HuH-7 (cell line): ENCODE measurements around the gene POGLUT2.

Source experiments
- DNase-seq: peaks from one replicate; pipeline ENCODE4 v3.0.0; 2011; ENCODE audit warnings: low spot score

POGLUT2 gene

DNA sequence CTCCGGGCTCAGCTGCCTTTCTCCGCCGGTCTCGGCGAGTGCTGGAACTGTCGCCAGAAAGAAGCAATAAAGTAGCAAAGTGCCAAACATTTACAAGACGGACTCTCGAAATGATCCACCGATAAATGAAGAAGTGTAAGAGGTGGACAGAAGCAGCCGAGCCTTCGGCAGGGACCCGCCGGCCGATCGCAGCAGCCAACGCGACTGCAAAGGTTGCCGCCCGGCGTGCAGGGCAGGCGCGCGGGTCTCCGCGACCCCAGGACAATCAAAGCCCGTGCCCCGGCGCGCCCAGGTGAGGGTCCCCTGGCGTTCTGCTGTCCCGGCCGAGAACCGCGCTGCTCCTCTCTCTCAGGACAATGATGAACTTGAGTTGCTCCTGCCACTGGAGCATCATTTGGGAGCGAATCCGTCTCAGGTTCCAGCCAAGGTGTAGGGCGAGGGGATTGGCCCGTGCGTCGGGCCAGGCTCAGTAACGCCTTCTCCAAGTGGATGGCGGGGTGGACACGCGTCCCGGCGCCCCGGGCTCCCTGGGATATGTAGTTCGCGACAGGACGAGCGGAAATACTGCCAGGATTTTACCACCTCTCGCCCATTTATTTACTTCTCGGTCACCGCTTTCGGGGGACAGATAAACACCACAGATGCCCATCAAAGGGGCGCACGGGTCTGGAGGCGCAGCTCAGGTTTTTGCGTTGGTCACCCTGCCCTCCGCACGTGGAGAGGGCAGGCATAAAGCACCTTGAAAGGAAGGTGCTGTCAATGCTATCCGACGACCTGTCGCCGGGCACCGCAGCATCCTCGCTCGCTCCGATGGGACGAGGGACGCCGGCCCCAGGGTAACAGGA is at the start of gene POGLUT2, which contains the start of gene BIVM:
Gene POGLUT2, minus strand, starts transcription at position 396 of the 845 bp plus-strand sequence. Its CDS starts 306 bp downstream, at position 90.
Gene BIVM, plus strand, starts transcription at position 539 of the 845 bp plus-strand sequence. CDS start 8,149 bp downstream, outside the sequence.
- DNase-seq = peak; percentile 88

DNA sequence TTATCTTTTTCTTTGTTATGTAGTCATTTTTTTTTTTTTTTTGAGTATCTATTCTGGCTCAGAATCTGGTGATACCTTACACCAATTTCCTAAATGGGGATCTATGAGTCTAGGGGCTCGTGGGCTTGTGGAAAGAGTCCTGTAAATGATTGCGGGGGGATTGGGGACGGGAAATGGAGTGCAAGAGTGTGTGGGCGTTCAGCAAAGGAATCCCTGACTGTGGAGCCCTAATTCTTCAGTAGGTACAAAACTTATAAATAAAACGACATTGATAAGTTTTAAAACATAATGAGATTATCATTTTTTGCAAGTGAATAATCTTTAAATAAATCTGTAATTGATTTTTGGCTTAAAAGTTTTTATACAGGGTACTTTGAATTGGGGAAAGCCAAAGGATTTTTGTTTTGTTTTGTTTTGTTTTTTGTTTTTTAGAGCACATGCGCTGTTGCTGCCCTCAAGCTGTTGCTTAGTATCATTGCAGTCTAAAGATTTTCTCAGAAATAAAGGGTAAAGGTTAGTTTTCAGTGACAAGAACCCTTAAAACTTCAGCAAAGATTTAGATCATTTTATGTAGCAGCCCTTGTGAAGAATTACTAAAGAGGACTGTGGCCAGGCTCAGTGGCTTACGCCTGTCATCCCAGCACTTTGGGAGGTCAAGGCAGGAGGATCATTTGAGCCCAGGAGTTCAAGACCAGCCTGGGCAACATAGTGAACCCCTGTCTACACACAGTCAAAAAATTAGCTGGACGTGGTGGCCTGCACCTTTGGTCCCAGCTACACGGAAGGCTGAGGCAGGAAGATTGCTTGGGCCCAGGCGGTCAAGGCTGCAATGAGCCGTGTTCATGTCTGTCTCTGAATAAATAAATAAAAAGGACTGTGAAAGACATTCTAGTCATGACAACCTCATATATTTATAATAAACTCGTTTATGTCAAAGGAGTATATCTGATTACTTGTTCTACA is 48.8 kb upstream of the POGLUT2 start:
- no peak for DNase-seq

DNA sequence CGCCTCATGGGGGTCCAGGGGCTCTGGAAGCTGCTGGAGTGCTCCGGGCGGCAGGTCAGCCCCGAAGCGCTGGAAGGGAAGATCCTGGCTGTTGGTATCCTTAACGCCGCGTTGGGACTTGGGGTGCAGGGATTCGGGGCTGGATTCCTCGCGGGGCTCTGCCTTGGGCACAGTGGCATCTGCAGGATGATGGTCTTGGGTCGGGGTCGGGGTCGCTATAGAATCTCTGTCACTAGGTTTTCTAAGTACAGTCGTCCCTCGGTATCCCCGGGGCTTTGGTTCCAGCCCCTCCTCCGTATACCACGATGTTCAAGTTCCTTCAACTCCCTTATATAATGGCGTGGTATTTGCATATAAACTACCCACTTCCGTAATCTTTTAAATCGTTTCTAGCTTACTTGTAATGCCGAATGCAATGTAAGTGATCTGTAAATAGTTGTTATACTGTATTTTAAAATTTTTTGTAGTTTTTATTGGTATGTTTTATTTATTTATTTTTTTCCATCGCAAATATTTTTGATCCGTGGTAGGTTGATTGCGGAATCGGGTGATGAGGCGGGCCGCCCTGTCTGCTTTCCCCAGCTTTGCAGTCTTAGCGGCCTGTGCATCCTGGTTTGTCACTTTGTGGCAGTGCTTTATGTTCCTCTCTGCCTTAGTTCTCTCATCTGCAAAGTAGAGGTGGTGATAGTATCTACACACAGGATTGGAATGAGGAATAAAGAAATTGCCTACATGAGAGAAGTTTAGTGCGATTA is 47.7 kb upstream of the POGLUT2 start:
- DNase-seq = no peak

DNA sequence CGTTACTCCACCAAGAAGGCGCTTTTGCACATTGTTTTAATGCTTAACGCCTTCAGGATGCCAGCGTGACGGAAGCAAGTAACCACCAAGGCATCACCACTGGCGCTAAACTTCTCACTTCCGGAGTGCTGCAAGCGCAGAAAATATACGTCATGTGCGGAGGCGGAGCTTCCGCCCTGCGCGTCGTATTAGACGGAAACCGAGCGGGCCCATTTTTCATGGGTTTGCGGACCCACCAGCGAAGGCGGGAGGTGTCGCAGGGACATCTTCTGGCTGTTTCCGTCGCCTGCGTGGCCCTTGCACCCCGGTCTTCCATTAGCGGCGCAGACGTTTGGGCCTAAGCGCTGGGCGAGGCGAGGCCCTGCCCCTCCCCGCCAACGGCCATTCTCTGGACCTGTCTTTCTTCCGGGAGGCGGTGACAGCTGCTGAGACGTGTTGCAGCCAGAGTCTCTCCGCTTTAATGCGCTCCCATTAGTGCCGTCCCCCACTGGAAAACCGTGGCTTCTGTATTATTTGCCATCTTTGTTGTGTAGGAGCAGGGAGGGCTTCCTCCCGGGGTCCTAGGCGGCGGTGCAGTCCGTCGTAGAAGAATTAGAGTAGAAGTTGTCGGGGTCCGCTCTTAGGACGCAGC is 47.0 kb upstream of the POGLUT2 start, which contains the start of gene ERCC5:
Gene ERCC5, plus strand, starts transcription at position 403 of the 631 bp plus-strand sequence. CDS start 235 bp downstream, outside the sequence.
- DNase-seq = peak; percentile 29

DNA sequence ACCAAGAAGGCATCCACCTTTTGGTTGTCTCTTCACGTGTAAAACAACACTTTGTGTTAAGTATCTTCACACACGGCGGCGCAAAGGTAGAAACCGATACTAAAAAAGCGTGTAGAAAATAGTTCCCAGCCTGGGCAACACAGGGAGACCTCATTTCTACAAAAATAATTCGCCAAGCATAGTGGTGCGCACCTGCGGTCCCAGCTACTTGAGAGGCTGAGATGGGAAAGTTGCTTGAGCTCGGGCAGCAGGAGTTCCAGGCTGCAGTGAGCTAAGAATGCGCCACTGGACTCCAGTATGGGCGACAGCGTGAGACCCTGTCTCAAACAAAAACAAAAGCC is 46.5 kb upstream of the POGLUT2 start:
- DNase-seq = no peak

DNA sequence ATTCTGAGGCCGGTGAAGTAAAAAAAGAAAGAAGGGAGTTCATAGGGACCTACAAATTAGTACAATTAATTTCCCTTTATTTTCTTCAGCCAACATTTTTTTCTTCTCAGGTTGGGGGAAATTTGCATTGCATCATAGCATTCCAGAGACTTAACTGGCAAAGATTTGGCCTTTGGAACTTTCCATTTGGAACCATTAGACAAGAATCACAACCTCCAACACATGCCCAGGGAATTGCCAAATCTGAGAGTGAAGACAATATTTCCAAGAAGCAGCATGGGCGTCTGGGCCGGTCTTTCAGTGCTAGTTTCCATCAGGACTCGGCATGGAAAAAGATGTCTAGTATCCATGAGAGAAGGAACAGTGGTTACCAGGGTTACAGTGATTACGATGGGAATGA is 40.7 kb upstream of the POGLUT2 start:
- no peak for DNase-seq

DNA sequence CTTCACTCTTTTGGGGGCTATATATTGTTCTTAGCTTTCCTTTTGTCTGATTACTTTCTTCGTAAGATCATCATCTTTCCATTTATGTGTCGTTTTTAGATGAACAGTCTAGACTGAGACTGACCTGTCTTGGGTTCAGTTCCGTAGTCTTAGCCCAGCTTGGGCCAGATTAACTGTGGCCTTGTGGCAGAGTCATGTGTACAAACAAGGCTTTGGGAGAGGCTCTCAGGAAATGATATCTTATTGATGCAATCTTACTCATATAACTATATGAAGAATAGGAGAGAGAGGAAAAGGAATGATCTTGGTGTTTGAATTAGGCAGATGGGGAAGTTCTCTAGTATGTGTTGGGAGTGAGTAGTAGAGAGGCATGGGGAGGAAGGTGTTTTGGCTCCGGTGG is 40.2 kb upstream of the POGLUT2 start:
- DNase-seq = no peak

DNA sequence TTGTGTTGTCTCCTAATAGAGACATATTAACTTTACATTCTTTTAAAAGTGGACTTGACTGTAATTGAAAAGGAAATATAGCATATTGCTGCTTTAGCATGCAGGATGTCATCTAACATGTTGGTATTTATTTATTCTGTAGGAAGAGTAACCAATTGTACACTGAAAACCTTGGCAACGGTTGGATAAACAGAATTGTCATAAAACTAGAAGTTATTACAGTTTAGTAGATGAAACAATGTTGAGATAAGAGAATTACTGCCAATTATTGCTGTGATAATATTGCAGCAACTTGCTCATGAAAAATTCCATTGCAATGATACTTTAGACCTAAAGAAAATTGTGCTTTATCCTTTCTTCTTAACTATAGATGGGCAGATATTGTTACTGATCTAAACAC is 39.5 kb upstream of the POGLUT2 start:
- no peak for DNase-seq

DNA sequence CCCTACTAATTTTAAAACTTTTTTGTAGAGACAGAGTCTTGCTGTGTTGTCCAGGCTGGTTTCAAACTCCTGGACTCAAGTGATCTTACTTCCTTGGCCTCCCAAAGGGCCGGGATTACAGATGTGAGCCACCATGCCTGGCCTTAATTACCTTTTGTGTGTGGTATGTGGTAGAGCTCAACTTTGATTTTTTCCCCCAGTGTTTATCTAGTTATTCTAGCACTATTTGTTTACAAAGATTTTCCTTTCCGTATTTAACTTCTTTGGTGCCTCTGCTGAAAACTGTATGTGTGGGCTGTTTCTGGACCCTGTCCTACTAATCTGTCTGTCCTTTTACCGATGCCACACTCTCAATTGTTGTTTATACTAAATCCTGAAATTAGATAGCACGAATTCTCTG is 37.7 kb upstream of the POGLUT2 start:
- DNase-seq = no peak

DNA sequence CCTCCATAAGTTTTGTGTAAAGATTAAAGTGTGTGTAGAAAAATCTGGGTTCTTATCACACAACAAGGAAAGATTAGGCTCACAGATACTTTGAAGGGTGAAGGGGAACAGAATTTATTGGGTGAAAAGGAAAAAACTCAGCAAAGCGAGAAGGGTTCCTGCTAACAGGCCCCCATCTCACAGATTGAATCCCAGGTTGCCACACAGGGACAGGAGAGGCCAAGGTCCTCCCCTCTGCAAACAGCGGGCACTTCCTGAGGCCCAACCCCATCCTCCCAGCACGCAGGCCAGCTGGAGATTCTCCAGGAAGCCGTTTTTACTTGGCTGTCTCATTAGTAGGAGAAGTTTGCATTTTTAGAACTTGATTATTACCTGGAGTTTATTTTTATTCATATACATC is 31.9 kb upstream of the POGLUT2 start:
- peak; percentile 36 for DNase-seq

DNA sequence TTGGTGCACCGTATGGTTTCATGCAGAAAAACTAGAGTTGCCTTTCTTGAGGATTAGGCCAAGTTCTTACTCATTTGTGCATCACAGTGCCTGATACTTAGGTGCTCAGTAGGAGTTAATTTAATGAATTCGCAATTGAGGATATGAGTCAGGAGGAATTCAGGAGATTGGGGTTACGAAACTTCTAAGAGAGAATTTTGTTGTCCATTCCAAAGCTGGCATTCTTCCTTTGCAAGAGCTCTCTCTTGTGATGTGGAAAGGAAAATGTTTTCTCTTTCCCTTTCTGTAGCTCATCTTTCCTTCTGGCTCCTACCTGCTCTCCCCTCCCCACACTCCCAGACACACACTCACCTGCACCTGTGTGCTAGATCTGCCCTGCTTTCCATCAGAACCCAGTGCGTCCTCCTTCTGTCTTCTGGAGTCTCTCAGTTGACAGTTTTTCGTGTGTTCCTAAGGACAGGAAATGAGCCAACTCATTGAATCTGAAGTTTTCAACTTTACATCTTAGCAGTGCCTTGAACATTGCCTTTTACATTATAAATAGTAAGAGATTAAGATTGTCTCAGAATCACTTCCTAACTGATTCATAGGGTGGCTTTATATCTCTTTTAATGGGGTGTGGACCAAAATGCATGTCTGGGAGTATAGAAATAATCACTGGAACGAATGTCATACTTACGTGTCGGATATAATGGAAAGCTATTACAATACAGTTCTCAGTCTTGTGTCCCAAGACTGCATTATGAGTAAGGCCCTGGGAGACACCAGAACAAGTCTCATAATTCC is 27.3 kb upstream of the POGLUT2 start:
- DNase-seq = no peak

DNA sequence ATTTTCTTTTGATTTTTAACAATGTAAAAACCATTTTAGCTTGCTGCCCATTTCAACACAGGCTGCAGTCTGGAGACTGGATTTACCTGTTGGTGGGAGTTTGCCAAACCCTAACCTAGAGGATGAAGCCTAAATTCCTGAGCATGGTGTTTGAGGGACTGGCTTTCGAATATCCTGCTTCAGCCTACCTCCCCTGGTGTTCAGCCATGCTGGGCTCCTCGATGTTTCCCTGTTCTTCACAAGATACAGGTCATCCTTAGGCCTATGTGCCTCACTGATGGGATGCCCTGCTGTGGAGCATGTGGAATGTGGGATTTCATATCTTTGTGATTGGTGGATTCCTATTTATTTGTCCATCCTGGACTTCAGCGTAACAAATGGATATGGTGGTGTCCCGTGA is 26.6 kb upstream of the POGLUT2 start:
- DNase-seq = no peak

DNA sequence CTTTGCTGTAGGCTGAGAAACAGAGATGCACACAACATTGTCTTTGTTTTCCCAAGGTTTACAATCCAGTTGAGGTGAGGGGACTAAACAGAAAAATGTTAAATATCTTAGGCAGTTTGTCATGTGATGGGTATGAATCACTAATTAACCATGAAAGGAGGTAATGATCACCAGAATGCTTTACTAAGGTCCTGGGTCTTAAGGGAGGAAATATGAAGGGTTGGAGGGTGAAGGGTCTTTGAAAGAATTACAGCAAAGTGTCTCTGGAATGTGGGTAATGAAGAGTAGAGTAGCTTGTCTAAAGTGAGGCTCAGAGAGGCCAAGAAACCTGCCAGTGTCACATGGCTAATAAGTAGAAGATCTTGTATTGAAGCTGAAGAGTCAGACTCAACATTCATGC is 19.1 kb upstream of the POGLUT2 start:
- DNase-seq = no peak

DNA sequence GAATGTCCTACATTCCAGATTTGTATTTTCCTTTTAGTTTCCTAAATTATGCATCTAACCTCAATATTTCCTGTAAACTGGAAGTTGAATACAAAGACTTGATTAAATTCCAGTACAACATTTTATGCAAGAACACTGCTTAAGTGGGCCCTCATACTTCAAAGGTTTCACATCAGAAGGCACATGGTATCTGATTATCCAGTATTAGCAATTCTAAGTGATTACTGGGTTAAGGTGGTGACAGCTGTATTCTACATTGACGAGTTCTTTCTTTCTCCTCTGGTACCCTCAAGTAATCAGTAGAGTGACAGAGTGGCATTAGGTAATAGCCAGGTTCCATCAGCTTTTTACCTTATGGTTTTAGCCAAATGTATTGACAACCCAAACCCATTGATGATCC is 18.5 kb upstream of the POGLUT2 start:
- no peak for DNase-seq

DNA sequence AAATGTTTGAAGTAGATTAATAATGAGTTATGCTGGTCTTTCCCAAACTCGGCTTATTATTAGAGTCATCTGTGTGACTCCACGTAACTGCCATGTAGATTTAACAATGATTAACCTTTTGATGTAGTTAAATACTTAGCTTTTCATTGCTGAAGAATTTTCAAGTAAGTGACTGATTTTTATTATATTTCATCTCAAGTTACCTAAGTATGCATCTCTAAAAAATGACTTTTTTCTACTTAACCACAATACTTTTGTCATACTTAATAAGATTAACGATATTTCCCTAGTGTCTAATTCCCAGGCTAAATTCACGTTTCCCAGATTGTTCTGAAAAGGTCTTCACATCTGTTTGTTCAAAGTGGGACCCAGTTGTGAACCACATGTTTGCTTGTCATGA is 17.9 kb upstream of the POGLUT2 start:
- DNase-seq = no peak

DNA sequence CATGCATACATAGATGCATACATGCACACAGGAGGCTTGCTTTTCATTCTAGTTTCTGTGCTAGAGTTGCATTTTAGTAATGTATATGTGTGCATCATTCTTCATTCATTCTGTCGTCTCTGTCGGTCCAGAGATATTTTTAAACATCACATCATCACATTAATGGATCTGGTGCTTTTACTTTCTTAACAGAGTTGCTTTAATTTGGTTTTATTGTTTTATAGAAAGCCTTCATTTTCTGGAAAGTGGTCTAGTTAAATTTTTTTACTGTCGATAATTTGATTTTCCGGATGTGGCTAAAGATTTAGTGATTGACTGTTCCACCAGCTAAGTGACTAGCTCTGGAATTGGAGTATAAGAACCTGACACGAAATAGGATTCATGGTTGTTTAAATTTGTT is 17.0 kb upstream of the POGLUT2 start:
- no peak for DNase-seq

DNA sequence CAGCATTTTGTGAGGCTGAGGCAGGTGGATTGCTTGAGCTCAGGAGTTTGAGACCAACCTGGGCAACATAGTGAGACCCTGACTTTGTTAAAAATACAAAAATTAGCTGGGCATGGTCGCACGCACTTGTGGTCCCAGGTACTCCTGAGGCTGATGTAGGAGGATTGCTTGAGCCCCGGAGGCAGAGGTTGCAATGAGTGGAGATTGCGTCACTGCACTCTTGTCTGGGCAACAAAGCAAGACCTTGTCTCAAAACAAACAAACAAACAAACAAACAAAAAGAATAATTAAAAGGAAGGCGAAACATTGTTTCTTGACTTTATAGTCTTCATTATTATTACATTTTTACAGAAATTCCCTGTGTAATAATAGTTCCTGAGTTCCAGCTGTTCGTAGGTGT is 16.0 kb upstream of the POGLUT2 start:
- DNase-seq = no peak

DNA sequence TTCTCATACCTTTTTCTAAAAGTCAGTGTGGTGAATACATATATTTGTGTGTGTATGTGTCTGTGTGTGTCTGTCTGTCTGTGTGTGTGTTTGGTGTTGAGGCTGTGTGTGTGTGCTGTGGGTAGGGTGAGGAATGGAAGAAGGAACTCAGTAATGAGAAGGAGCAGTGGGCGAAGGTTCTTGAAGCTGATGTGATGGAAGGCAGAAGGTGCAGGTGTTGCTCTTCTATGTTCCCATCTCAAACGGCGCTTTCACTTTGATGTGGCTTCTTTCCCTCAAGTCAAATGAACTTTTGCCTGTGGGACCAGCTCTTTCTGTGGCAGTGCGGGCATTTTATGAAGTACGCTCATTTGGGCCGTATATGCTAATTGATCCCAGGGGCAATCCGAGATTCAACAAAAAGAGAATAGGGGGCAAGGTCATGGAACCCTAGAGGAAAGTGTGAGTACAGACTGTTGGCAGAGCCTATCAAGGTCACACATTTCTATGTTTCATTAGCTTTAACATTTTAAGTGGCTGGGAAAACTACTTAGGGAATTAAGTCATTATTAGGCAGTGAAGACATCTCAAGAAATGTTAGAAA is 15.3 kb upstream of the POGLUT2 start:
- no peak for DNase-seq

DNA sequence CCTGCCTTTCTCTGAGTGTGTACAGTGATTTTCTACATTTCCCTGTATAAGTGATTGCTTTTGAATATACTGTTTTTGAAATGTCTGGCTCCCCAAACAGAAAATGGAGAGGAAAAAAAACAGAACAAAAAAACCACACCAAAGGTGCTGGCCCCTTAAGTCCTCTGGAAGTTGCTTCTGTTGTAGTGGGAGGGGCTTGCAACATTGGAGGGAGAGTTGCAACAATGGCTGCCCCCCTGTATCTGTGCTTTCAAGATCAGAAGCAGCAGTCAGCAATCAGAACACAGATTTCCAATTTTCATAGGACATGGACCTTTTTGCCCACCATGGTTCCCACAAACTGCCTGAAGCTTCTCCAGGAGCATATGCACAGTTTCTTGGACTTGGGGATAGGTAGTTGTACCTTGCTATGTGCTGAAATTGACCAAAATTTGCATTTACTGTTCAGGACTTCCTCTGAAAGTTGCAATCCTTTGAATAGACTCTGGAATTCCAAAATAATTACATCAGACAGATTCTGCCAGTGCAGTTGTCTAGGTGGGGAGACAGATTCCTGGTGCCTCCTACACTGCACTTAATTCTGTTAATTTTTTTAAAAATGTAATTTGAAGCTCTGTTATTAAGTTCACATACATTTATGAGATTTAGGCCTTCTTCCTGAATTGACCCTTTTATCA is 14.0 kb upstream of the POGLUT2 start:
- no peak for DNase-seq

DNA sequence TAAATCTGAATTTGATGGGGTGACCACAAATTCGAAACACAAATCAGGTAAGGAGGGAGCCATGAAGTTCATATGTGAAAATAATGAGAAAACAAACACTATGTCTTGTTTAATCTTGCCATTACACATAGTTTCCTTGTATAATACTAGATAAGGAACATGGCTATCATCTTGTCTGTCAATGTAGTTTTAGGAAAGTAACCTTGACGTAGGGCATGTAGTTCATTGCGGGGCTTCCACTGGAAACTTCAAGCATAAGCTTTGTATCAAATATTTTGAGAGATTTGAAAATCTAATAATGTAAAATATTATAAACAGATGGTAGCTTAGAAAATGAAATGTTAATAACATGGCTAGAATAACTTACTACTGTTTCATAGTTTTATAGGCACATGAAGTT is 8.9 kb upstream of the POGLUT2 start:
- no peak for DNase-seq
